GF-D8 (cell line): ENCODE results near the gene KLK14.
A peak's percentile ranks its signal among the peaks of the same experiment; 100 is the strongest.

Experiments used
- DNase-seq: peaks from one replicate; lab custom pipeline; 2025; lab: John Stamatoyannopoulos, UW

The KLK14 gene

GRCh38 chr19:51108066-51108804 is 25.5 kb upstream of the KLK14 start, which contains the start of gene CTU1:
TSS of gene CTU1 (minus strand) at chr19:51108409. CDS start at chr19:51104569, 3,840 bp downstream.
- peak; percentile 97 for DNase-seq

- DNase-seq, result no peak
These were observed 24.8 kb upstream of the KLK14 start for GRCh38 chr19:51107406-51108065.

DNA sequence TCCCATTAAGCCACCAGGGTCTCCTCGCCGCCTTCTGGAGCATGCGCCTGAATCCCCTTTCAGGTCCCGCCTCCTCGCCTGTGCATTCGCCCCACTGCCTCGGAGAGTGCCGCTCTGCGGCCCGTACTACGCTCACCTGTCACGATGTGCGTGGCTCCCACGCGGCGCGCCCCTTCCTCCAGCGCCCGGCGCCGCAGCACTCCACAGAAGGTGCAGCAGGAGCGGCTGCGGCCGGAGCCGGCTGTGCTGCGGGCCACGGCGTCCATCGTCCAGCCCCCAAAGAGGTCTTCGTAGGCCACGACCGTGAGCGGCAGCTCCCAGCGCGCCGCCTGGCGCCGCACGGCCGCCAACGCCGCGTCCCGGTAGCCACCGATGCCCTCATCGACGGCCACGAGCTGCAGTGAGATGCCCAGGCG is 21.2 kb upstream of the KLK14 start:
- DNase-seq, result no peak

DNA sequence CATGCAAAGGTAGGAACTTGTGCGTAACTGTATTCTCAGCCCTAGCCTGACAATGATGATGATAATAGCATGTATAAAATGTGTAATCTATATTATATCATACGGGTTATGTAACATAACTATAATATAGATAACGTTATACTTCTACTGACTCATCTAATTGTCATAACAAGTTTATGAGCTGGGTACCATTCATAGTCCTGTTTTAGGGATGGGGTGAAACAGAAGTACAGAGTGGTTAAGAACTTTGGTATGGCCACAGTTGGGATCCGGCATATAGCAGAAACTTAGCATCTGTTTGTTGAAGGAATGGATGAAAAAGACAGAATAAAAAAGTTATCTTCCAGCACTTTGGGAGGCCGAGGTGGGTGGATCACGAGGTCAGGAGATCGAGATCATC is 20.3 kb upstream of the KLK14 start:
- no peak for DNase-seq

DNA sequence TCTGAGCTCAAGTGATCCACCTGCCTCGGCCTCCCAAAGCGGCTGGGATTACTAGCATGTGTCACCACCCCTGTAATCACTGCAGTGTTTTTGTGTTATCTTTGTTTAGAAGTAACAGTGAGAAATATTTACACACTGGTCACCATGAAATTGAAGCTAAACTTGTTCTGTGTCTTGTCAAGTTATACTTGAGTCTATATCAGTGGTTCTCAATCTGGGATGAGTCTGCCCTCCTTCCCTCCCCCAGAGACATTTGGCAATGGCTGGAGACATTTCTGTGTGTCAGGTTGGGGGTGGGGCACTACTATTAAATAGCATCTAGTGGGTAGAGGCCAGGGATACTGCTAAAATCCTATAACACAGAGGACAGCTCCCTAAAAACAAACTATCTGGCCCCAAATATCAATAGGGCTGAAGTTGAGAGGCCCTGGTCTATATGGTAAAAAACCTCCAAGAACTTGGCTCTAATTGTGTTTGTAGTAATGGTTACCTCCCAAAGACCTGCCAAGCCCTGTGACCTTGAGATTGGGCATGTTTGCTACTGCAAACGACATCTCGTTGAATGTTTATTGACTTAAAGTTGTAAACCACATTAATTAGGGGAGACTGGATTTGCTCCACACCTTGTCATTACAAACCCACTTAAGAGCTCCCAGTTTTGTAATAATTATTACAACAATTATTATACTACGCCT is 18.6 kb upstream of the KLK14 start:
- no peak for DNase-seq

DNA sequence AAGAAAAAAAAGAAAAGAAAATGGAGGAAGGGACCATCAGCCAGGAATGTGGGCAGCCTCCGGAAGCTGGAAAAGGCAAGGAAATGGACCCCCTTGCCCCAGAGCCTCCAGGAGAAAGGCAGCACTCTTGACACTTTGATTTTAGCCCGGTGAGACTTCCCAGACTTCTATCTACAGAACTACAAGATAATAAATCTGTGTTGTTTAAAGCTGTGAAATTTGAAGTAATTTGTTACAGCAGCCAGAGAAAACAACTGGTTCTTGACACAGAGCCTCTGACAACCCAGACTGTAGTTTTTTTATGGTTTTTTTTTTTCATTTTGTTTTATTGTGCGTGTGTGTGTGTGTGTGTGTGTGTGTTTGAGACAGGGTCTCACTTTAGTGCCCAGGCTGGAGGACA is 17.9 kb upstream of the KLK14 start:
- DNase-seq, result no peak

- DNase-seq, result no peak
These were observed 16.3 kb upstream of the KLK14 start for GRCh38 chr19:51099047-51099382.

DNA sequence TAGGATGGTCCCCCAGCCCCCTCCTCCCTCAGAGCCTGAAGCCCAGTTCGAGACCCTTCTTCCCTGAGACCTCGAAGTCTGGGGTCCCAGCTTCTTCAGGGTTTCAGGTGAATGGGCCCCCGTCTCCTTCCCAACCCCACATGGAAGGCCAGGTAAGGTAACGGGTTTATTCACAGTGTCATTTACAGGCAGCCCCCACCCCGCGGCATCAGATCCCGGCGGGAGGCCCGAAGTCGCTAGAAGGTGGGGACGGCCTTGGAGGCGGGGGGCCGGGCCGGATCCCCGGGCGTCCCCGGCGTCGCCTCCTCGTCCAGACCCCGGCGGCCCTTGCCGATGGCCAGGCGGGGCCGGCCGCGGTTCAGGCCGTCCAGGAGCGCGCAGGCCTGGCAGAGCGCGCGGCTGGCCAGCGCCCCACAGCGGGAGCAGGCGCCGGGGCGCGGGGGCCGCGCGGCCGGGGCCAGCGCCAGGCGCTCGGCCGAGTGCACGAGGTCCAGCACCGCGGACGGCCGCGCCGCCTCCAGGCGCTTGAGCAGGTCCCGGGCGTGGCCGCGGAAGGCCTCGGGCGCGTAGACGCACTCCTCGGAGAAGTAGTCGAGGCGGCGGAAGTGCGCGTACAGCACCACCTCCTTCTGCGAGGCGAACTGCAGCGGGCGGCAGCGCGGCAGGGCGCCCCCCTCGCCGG is 15.8 kb upstream of the KLK14 start:
- DNase-seq, result no peak

DNA sequence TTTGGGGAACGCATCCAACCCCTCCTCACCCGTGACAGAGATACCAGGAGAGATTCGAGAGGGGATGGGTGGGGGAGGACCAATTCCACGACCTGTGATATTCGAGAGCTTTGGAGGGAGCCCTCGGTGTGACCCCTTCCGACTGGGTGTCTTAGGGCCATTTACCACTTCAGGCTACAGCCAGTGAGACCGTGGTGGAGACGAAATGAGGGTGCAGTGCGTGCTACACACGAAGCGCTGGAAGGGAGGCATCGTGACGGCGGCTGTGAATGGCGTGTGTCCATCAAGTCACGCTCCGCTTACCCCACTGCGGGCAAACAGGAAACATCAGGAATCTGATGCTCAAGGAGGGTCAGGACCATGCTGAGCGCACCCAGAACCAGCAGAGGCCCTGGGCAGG is 15.1 kb upstream of the KLK14 start:
- no peak for DNase-seq

- peak; percentile 3 for DNase-seq
These were observed 14.6 kb upstream of the KLK14 start for GRCh38 chr19:51097166-51097738.

- DNase-seq, result no peak
These were observed 13.9 kb upstream of the KLK14 start for GRCh38 chr19:51096473-51097165.

DNA sequence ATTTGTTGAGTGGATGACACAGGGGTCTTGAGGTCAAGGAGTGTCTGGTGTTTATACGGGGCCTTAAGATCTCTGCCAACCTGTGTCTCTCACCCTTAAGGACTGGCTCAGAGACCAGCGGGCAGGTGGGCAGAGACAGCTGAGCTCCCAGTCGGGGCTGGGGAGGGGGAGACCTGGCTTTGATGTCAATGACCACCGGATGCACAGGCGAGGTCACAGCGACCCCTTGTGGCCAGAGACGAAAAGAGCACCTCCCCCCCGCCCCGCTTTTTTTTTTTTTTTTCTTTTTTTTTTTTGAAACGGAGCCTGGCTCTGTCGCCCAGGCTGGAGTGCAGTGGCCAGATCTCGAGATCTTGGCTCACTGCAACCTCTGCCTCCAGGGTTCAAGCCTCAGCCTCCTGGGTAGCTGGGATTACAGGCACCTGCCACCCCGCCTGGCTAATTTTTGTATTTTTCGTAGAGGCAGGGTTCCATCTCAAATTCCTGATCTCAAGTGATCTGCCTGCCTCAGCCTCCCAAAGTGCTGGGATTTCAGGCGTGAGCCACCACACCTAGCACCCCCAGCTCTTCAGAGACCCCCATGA is 12.1 kb upstream of the KLK14 start:
- DNase-seq, result no peak

GRCh38 chr19:51093510-51094345 is 11.0 kb upstream of the KLK14 start:
- DNase-seq, result no peak

GRCh38 chr19:51093101-51093500 is 10.4 kb upstream of the KLK14 start:
- DNase-seq, result no peak

DNA sequence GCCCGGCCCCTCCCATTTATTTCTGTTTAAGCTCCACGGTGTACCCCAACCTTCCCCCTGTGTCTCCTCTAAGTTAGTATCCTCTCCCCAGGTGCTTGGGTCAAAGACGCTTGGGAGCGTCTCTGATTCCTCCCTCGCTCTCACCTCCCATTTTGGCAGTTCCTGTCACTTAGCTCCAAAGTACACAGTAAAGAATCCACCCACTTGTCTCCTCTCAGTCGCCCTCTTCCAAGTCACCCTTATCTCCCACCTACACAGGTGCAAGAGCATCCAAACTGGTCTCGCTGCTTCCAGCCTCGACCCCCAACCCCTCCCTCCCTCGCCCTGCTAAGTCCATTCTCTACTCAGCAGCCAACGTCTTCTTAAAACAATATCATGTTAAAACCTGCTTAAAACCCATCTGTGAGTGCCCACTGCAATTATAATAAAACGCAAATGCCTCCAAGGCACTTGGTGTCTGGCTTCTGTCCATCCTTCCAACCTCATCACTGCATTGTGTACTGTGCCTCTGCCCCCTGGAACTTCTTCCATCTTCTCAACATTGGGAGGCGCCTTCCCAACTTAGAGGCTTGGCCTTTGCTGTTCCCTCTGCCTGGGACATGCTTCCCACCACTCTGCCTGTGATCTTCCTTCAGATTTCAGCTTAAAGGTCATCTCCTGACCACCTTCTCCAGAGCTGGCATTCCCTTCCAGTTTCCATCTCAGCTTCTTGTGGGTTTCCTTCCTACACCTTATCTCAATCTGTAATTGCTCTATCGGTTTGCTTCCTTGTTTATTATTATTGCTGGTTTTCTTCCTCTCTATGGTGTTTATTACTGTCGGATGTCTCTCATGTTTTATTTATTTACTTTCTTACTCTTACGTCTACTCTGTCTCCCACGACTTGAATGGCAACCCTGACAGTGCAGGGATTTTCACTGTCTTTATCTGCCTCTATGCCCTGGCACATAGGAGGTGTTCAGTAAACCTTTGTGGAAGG is 9.5 kb upstream of the KLK14 start:
- no peak for DNase-seq

DNA sequence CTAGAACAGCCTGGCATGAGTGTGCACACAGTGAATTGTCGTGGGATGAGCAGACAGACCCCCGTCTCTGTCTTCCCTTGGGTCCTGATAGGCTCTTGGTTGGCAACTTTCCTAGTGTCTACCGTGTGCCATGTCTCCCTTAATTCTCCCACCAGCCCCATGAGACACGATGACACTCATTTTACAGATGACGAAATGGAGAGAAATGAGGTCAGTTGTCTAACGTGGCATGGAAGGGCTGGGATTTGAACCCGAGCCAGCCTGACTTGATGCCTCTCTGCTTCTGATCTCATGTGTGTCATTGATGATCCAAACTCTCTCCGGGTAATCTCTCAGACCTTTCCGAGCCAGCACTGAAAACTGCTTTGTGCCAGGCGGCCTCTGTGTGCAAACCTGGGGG is 8.4 kb upstream of the KLK14 start:
- DNase-seq, result no peak

GRCh38 chr19:51090471-51090870 is 7.8 kb upstream of the KLK14 start:
- no peak for DNase-seq

DNA sequence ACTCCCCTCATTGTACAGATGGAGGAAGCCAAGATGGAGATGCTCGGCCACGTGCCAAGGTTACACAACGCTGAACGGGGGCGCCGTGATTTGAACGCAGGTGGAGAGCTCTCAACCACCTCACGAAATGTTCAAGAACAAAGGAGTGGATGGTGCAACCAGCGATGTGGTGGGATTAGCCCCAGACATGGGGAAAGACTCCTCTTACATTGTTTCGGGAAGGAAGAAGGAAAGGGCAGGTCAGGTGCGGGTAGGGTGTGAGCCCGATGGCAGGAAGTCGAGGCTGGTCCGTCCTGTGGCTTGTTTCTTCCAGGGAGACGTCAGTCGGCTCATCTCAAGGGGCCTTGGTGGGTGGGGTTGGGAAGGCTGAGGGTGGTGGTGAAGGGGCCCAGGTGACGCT is 7.1 kb upstream of the KLK14 start:
- DNase-seq, result no peak
